HL-60 (cell line): ENCODE data around the gene ZDHHC4.

ENCODE experiments used
- CTCF ChIP-seq: IDR thresholded peaks from one replicate; pipeline ENCODE4 v1.5.1; 2011; ENCODE audit warnings: low read length, control low read depth, inconsistent platforms; ENCODE audit not compliant: insufficient read depth
- GABPA ChIP-seq: IDR thresholded peaks from 2 replicates; pipeline ENCODE4 v1.6.1; 2012; ENCODE audit warnings: low read depth
- POLR2AphosphoS5 ChIP-seq: IDR thresholded peaks from 2 replicates; pipeline ENCODE4 v1.6.1; 2012; ENCODE audit warnings: low read depth
- TF ChIP-seq, protein P1 (sequence below): IDR thresholded peaks from 2 replicates; pipeline ENCODE4 v1.6.1; 2012; ENCODE audit warnings: low read depth; ENCODE audit not compliant: insufficient replicate concordance

GRCh38 chr7:6578114-6579084 is 1.1 kb downstream of the ZDHHC4 start:
- no peak for TF ChIP-seq GABPA
- no peak for TF ChIP-seq CTCF
- TF ChIP-seq POLR2AphosphoS5: no peak
- TF ChIP-seq, protein P1, sequence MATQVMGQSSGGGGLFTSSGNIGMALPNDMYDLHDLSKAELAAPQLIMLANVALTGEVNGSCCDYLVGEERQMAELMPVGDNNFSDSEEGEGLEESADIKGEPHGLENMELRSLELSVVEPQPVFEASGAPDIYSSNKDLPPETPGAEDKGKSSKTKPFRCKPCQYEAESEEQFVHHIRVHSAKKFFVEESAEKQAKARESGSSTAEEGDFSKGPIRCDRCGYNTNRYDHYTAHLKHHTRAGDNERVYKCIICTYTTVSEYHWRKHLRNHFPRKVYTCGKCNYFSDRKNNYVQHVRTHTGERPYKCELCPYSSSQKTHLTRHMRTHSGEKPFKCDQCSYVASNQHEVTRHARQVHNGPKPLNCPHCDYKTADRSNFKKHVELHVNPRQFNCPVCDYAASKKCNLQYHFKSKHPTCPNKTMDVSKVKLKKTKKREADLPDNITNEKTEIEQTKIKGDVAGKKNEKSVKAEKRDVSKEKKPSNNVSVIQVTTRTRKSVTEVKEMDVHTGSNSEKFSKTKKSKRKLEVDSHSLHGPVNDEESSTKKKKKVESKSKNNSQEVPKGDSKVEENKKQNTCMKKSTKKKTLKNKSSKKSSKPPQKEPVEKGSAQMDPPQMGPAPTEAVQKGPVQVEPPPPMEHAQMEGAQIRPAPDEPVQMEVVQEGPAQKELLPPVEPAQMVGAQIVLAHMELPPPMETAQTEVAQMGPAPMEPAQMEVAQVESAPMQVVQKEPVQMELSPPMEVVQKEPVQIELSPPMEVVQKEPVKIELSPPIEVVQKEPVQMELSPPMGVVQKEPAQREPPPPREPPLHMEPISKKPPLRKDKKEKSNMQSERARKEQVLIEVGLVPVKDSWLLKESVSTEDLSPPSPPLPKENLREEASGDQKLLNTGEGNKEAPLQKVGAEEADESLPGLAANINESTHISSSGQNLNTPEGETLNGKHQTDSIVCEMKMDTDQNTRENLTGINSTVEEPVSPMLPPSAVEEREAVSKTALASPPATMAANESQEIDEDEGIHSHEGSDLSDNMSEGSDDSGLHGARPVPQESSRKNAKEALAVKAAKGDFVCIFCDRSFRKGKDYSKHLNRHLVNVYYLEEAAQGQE: no peak
